Measurements from ENCODE around the gene PCDHB3.
A peak's percentile ranks its signal among the peaks of the same experiment; 100 is the strongest.
"Not testable (repeated sequence)": the region's sequence is repeated elsewhere in the genome, so short reads cannot be mapped to it uniquely, and the experiment has no call there.

Gene PCDHB3

GRCh38 chr5:141127305-141127704, 27.0 kb downstream of the PCDHB3 start:
- H3K9me2 ChIP-seq (replicated peaks; ENCODE audit: insufficient read depth, low read length): no peaks in the 10 kb centered on the region
- no peaks in the 10 kb centered on the region for H3F3A ChIP-seq (ENCODE audit: insufficient read depth)
- 0 out of 2 replicates have a peak, but pooled peaks cover 4% of the 10 kb centered on the region for H4K20me1 ChIP-seq (ENCODE audit: low read depth, low read length)
- H3K4me2 ChIP-seq (ENCODE audit: low read depth, low read length, poor library complexity, severe bottlenecking): no peak overlapping the region
- TF ChIP-seq EZH2phosphoT487 (conservative IDR thresholded peaks at IDR 0.05; ENCODE audit: low read length) (no peak), CTCF (IDR thresholded peaks at IDR 0.05; ENCODE audit: insufficient read depth, low read length, poor library complexity, severe bottlenecking) (no peak)
- no peaks in the 10 kb centered on the region for H3K36me3 ChIP-seq (ENCODE audit: low read length)
- no peaks in the 10 kb centered on the region for H3K79me2 ChIP-seq (ENCODE audit: insufficient read depth, low read length)
- no peaks in the 10 kb centered on the region for H3K9me3 ChIP-seq (ENCODE audit: insufficient read depth, low read length)
- no peak overlapping the region for H2AFZ ChIP-seq (ENCODE audit: low read depth, low read length, severe bottlenecking)
- H3K4me3 ChIP-seq (ENCODE audit: insufficient read depth, low read length, poor library complexity, severe bottlenecking): no peak overlapping the region
- no peaks in the 10 kb centered on the region for H3K27me3 ChIP-seq (ENCODE audit: low read length)
- H3K9ac ChIP-seq (ENCODE audit: low read length): no peak overlapping the region
- H3K27ac ChIP-seq (ENCODE audit: low read depth, low read length): no peak overlapping the region

GRCh38 chr5:141135030-141135717, 34.9 kb downstream of the PCDHB3 start, which contains the start of gene PCDHB5:
TSS of gene PCDHB5 (plus strand) at chr5:141135206. CDS start at chr5:141135435, 229 bp downstream.
- H3K27ac ChIP-seq (ENCODE audit: low read depth, low read length): no peak within 1 kb of the TSS
- no peaks in the 10 kb centered on the region for H3K9me2 ChIP-seq (replicated peaks; ENCODE audit: insufficient read depth, low read length)
- no peaks in the 10 kb centered on the region for H4K20me1 ChIP-seq (ENCODE audit: low read depth, low read length)
- no peak within 1 kb of the TSS for H3K9ac ChIP-seq (ENCODE audit: low read length)
- H3F3A ChIP-seq (ENCODE audit: insufficient read depth): no peaks in the 10 kb centered on the region
- H3K4me2 ChIP-seq (ENCODE audit: low read depth, low read length, poor library complexity, severe bottlenecking): no peak within 1 kb of the TSS
- H3K36me3 ChIP-seq (ENCODE audit: low read length): no peaks in the 10 kb centered on the region
- H3K79me2 ChIP-seq (ENCODE audit: insufficient read depth, low read length): no peaks in the 10 kb centered on the region
- H3K4me3 ChIP-seq (ENCODE audit: insufficient read depth, low read length, poor library complexity, severe bottlenecking): no peak within 1 kb of the TSS
- H2AFZ ChIP-seq (ENCODE audit: low read depth, low read length, severe bottlenecking): no peak within 1 kb of the TSS
- peak; percentile 11 for TF ChIP-seq CTCF (IDR thresholded peaks at IDR 0.05; ENCODE audit: insufficient read depth, low read length, poor library complexity, severe bottlenecking)
- no peak for TF ChIP-seq EZH2phosphoT487 (conservative IDR thresholded peaks at IDR 0.05; ENCODE audit: low read length)
- H3K27me3 ChIP-seq (ENCODE audit: low read length): no peaks in the 10 kb centered on the region
- H3K9me3 ChIP-seq (ENCODE audit: insufficient read depth, low read length): 0 out of 2 replicates have a peak, but pooled peaks cover 4% of the 10 kb centered on the region

- TF ChIP-seq CTCF (IDR thresholded peaks at IDR 0.05; ENCODE audit: insufficient read depth, low read length, poor library complexity, severe bottlenecking): no peak
- no peak for TF ChIP-seq EZH2phosphoT487 (conservative IDR thresholded peaks at IDR 0.05; ENCODE audit: low read length)
- Histone ChIP-seq H3F3A (ENCODE audit: insufficient read depth) (no peaks in the 10 kb centered on the region), H3K79me2 (ENCODE audit: insufficient read depth, low read length) (no peaks in the 10 kb centered on the region), H3K9me3 (ENCODE audit: insufficient read depth, low read length) (0 out of 2 replicates have a peak, but pooled peaks cover 4% of the 10 kb centered on the region), H2AFZ (ENCODE audit: low read depth, low read length, severe bottlenecking) (no peak overlapping the region), H3K4me3 (ENCODE audit: insufficient read depth, low read length, poor library complexity, severe bottlenecking) (no peak overlapping the region), H3K9ac (ENCODE audit: low read length) (no peak overlapping the region), H3K27ac (ENCODE audit: low read depth, low read length) (no peak overlapping the region), H3K36me3 (ENCODE audit: low read length) (no peaks in the 10 kb centered on the region), H3K27me3 (ENCODE audit: low read length) (no peaks in the 10 kb centered on the region), H3K9me2 (replicated peaks; ENCODE audit: insufficient read depth, low read length) (no peaks in the 10 kb centered on the region), H4K20me1 (ENCODE audit: low read depth, low read length) (no peaks in the 10 kb centered on the region), H3K4me2 (ENCODE audit: low read depth, low read length, poor library complexity, severe bottlenecking) (no peak overlapping the region)
Observed at GRCh38 chr5:141135718-141136266, 35.5 kb downstream of the PCDHB3 start.

- not testable (repeated sequence) for H3F3A ChIP-seq (ENCODE audit: insufficient read depth); H3K27me3 ChIP-seq (ENCODE audit: low read length); H2AFZ ChIP-seq (ENCODE audit: low read depth, low read length, severe bottlenecking); H4K20me1 ChIP-seq (ENCODE audit: low read depth, low read length); H3K4me2 ChIP-seq (ENCODE audit: low read depth, low read length, poor library complexity, severe bottlenecking); H3K36me3 ChIP-seq (ENCODE audit: low read length); H3K79me2 ChIP-seq (ENCODE audit: insufficient read depth, low read length); H3K9me2 ChIP-seq (replicated peaks; ENCODE audit: insufficient read depth, low read length); H3K9ac ChIP-seq (ENCODE audit: low read length); H3K27ac ChIP-seq (ENCODE audit: low read depth, low read length); H3K4me3 ChIP-seq (ENCODE audit: insufficient read depth, low read length, poor library complexity, severe bottlenecking); H3K9me3 ChIP-seq (ENCODE audit: insufficient read depth, low read length)
Observed at GRCh38 chr5:141137346-141137745, 37.1 kb downstream of the PCDHB3 start.

Data from SU-DHL-6 (cell line).